ENCODE measurements around the gene KLK8. TPM values are rescaled to one million over a fixed set of nuclear protein-coding genes. Genes with fewer than 3 reads are reported as not detected.

The KLK8 gene
- total RNA-seq, 4 donors from 2014 or later: not detected

DNA sequence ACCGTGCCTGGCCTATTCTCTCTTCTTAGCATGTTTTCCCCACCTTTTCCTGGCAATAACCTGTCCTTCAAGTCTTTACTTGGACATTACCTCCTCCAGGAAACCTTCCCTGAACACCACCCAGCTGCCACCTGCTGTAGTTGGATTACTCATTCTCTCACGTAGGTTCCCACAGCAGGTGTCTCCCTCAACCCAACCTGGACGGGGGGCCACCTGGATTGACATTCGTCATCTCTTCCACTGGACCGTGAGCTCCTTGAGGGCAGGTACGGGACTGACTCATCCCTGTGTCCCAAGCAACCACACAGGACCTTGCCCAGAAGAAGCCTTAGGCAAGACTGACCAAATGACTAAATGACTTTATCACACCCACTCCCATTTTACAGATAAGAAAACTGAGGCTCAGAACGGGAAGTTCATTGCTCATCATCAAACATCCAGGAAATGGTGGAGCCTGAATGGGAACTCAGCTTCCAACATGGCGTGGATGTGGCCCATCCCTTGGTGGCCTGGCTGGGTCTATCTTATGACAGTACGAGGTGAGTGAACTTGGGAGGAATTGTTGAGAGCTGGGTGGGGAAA lies 28.5 kb downstream of the KLK8 start:
- TF ChIP-seq CTCF (IDR thresholded peaks at IDR 0.05; ENCODE audit: low read depth): no peak

- no peak for TF ChIP-seq CTCF (IDR thresholded peaks at IDR 0.05; ENCODE audit: low read depth)
Measured at GRCh38 chr19:50969413-50969760, 32.0 kb downstream of the KLK8 start, which contains the start of gene KLK6. KLK6 (minus strand) TSS chr19:50969591; CDS start chr19:50968104, 1,487 bp downstream.

DNA sequence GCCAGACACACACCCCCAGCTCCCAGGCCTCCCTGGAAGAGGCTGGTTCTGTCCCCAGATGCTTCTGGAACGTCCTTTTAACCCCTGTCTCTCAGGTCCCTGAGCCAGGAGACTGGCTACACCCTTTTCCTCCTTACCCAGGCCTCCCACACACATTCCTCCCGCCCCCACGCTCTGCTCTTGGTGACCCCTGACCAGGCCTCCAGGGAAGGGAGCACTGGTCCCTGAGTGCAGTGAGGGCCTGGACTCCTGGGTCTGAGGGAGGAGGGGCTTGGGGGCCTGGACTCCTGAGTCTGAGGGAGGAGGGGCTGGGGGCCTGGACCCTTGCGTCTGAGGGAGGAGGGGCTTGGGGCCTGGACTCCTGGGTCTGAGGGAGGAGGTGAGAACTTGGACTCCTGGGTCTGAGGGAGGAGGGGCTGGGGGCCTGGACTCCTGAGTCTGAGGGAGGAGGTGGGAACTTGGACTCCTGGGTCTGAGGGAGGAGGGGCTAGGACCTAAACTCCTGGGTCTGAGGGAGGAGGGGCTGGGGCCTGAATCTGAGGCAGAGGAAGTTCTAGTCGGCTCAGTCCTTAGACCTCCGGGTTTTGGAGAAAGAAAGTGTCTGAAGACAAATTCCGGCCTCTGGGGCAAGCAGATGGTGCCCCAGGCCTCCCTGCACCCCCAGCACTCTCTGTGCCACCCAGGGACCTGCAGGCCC lies 32.5 kb downstream of the KLK8 start:
- no peak for TF ChIP-seq CTCF (IDR thresholded peaks at IDR 0.05; ENCODE audit: low read depth)

DNA sequence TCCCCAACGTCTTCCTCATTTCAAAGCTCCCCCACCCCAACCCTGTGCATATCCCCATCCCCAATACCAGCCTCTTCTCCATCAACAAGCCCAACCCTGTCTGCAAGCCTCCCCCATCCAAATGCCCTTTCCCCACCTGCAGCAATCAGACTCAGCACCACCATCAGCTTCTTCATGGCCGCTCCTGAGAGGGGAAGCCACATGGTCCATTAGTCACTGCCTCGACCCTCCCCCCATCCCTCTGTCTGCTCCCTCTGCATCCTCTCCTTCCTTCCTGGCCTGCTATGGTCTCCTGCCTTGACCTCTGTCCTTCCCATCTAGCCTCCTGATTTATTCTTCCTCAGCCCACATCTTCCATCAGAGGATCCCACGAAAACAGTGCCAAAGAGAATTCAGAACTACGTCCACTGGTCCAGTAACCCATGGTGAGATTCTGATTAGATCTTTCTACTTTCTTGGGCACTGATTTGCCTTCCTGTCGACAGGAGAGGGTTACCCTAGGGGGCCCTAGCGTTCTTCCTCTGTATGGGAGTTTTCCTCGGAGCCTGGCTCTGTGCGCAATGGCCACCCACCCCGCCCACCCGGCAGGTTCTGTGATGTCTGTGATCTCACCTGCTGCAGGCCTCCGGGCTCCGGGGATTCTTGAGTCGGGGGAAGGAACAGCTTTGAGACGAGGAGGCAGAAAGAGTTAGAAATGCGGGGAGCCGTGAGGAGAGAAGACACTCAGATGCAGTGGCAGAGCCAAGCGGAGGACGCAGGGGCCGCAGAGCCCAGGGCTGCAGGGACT lies 33.3 kb downstream of the KLK8 start:
- no peak for TF ChIP-seq CTCF (IDR thresholded peaks at IDR 0.05; ENCODE audit: low read depth)

DNA sequence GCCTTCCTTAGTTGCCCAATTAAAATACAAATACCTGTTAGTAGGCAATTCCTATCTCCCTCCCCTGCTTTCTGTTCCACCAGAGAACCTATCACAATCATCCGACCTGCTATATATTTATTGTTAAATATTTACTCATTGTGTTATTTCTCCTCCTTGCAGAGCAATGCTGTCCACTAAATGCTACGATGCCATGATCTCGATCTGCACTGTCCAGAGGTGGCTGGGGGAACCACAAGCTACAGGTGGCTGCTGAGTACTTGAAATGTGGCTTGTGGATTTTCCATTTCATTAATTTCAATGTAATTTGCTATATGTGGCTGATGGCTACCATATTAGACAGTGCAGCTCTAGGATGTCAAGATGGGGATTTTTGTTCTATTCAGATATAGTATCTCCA lies 37.1 kb downstream of the KLK8 start:
- no peak for TF ChIP-seq CTCF (IDR thresholded peaks at IDR 0.05; ENCODE audit: low read depth)

DNA sequence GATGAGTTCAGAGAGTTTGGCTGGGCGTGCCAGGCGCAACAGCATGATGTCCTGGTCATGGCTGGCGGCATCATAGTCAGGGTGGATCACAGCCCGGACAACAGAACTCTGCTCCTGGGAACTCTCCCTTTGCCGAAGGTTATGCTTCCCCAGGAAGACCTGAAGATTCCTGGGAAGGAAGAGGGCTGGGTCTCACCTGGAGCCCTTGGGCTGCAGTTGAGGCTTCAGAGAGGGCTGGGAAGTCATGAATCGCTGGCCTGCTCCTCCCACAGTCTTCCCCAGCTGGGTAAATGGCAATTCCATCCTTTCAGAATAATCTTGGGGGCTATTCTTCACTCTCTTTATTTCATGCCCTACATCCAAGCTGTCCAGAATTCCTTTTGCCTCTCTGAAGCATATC lies 38.0 kb downstream of the KLK8 start:
- TF ChIP-seq CTCF (IDR thresholded peaks at IDR 0.05; ENCODE audit: low read depth): no peak

DNA sequence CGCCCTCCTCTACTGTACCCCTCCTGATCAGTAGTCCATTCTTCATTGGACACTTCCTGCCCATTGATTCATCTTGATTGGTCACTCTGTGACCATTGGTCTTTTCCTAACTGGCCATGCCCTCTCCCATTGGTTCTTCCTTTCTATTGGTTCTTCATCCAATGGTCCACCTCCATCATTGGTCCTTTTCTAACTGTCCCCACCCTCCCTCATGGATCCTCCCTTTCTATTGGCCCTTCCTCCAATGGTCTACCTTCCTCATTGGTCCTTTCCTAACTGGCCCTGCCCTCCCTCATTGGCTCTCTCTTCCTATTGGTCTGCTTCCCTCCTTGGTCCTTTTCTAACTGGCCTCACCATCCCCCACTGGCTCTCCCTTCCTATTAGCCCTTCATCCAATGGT lies 39.2 kb downstream of the KLK8 start:
- TF ChIP-seq CTCF (IDR thresholded peaks at IDR 0.05; ENCODE audit: low read depth): no peak

All from subcutaneous adipose tissue (tissue), 4 donors.